Chondrocyte (in vitro differentiated cells): ENCODE data around the gene MPLKIP. TPM values are rescaled to one million over a fixed set of nuclear protein-coding genes. Genes with fewer than 3 reads are reported as not detected.

Source experiments
- DNase-seq: peaks from one replicate; pipeline ENCODE4 v3.0.0; 2021; ENCODE audit warnings: mixed read lengths, low spot score
- H3K27ac Mint-ChIP-seq: one replicate; pipeline ENCODE4 v1.8.0; 2021; ENCODE audit warnings: mild to moderate bottlenecking, moderate library complexity, mixed read lengths; ENCODE audit not compliant: unreplicated experiment
- H3K27me3 Mint-ChIP-seq: 2 replicates; pipeline ENCODE4 v1.8.0; 2021; ENCODE audit warnings: low read depth, mixed read lengths
- H3K36me3 Mint-ChIP-seq: 2 replicates; pipeline ENCODE4 v1.8.0; 2021; ENCODE audit warnings: low read depth, mixed read lengths
- H3K4me1 Mint-ChIP-seq: 2 replicates; pipeline ENCODE4 v1.8.0; 2021; ENCODE audit warnings: low read depth, mild to moderate bottlenecking, mixed read lengths
- H3K4me3 Mint-ChIP-seq: one replicate; pipeline ENCODE4 v1.8.0; 2021; ENCODE audit warnings: mild to moderate bottlenecking, moderate library complexity, mixed read lengths; ENCODE audit not compliant: unreplicated experiment
- H3K9me3 Mint-ChIP-seq: 2 replicates; pipeline ENCODE4 v1.8.0; 2021; ENCODE audit warnings: low read depth, mixed read lengths
- total RNA-seq: library from RNA; stranded (reverse); gene quantifications from 3 replicates; pipeline ENCODE4 v1.2.1, GENCODE V29; 2021
- TF ChIP-seq, protein P1 (sequence below): fragments of 200-600 bp; sonication (generic); IDR thresholded peaks from 2 replicates; pipeline ENCODE4 v1.5.0; 2021; ENCODE audit warnings: antibody characterized with exemption, mild to moderate bottlenecking, moderate library complexity

MPLKIP gene
- total RNA-seq, 1 donor from 2014 or later, result 48.4 TPM

- no peaks in the 10 kb centered on the region for H3K9me3 Mint-ChIP-seq
- TF ChIP-seq, protein P1, sequence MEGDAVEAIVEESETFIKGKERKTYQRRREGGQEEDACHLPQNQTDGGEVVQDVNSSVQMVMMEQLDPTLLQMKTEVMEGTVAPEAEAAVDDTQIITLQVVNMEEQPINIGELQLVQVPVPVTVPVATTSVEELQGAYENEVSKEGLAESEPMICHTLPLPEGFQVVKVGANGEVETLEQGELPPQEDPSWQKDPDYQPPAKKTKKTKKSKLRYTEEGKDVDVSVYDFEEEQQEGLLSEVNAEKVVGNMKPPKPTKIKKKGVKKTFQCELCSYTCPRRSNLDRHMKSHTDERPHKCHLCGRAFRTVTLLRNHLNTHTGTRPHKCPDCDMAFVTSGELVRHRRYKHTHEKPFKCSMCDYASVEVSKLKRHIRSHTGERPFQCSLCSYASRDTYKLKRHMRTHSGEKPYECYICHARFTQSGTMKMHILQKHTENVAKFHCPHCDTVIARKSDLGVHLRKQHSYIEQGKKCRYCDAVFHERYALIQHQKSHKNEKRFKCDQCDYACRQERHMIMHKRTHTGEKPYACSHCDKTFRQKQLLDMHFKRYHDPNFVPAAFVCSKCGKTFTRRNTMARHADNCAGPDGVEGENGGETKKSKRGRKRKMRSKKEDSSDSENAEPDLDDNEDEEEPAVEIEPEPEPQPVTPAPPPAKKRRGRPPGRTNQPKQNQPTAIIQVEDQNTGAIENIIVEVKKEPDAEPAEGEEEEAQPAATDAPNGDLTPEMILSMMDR, result no peak
- no peak for DNase-seq
- H3K36me3 Mint-ChIP-seq, result peaks cover 27% of the 10 kb centered on the region
- H3K27me3 Mint-ChIP-seq, result no peaks in the 10 kb centered on the region
- peaks cover 12% of the 10 kb centered on the region for H3K4me1 Mint-ChIP-seq
- H3K4me3 Mint-ChIP-seq, result no peak overlapping the region
- H3K27ac Mint-ChIP-seq, result no peak overlapping the region
These were observed 39.2 kb downstream of the MPLKIP start for GRCh38 chr7:40095230-40095629.

DNA sequence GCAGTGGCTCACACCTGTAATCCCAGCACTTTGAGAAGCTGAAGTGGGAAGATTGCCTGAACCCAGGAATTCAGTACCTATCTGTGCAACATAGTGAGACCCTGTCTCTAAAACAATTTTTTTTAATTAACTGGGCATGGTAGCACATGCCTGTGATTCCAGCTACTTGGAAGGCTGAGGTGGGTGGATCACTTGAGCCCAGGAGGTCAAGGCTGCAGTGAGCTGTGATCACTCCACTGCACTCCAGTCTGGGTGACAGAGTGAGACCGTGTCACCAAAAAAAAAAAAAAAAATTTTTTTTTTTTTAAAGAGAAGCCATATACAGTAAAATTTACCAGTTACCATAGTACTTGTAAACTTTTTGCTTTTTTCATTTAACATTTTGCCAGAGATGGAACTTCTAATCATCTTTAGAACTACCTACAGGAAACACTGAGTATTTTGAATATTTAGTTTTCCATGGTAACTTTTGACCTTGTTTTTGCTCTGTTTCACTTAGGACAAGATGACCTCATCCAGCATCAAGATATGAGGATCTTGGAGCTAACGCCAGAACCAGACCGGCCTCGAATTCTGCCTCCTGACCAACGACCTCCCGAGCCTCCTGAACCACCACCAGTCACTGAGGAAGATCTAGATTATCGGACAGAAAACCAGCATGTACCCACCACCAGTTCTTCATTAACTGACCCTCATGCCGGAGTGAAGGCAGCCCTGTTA lies 40.6 kb downstream of the MPLKIP start:
- Mint-ChIP-seq H3K4me1 (peaks cover 12% of the 10 kb centered on the region), H3K27ac (no peak overlapping the region), H3K36me3 (peaks cover 36% of the 10 kb centered on the region), H3K27me3 (no peaks in the 10 kb centered on the region), H3K4me3 (no peak overlapping the region), H3K9me3 (no peaks in the 10 kb centered on the region)
- DNase-seq, result no peak
- TF ChIP-seq, protein P1, result no peak

- H3K4me1 Mint-ChIP-seq, result peaks cover 6% of the 10 kb centered on the region
- no peaks in the 10 kb centered on the region for H3K27me3 Mint-ChIP-seq
- TF ChIP-seq, protein P1, result no peak
- no peak overlapping the region for H3K27ac Mint-ChIP-seq
- no peak for DNase-seq
- H3K36me3 Mint-ChIP-seq, result peaks cover 45% of the 10 kb centered on the region
- no peaks in the 10 kb centered on the region for H3K9me3 Mint-ChIP-seq
- H3K4me3 Mint-ChIP-seq, result no peak overlapping the region
These were observed 42.2 kb downstream of the MPLKIP start for GRCh38 chr7:40092182-40092581.

DNA sequence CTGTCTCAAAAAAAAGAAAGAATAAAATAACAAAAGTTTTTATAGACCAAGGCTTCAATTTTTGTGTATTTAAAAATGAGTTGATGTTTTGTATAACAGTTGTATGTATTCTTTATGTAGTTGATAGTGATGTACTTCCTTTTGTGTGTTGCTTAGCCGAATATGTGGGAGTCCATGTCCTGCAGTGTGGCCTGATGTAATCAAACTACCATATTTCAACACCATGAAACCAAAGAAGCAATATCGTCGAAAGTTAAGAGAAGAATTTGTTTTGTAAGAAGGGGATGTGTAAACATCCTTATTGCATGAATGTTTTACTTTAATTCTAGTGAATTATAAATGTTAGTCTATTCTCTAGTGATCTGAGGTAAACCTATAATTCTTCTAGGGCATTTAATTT lies 56.6 kb downstream of the MPLKIP start:
- Mint-ChIP-seq H3K4me1 (peaks cover 3% of the 10 kb centered on the region), H3K4me3 (no peak overlapping the region), H3K27me3 (no peaks in the 10 kb centered on the region), H3K36me3 (peaks cover 1% of the 10 kb centered on the region), H3K9me3 (no peaks in the 10 kb centered on the region), H3K27ac (peak overlapping the region; percentile 37)
- DNase-seq, result no peak
- TF ChIP-seq, protein P1, result no peak

Other genes starting within 250 kb of the MPLKIP start
- 55.8 to 66.6 TPM (median 58.8 TPM) in 3 replicates for gene CDK13, start 184.4 kb downstream of the MPLKIP start, total RNA-seq
- 27.1 to 38.6 TPM (median 34.4 TPM) in 3 replicates for gene SUGCT, start 383 bp upstream of the MPLKIP start, total RNA-seq